K562 (cell line): ENCODE data around the gene GNGT2. TPM values are rescaled to one million over a fixed set of nuclear protein-coding genes. Genes with fewer than 3 reads are reported as not detected.

Experiments used
- ATAC-seq: fragments of 200-7000 bp; cut with Tn5 transposase; 3 replicates; pipeline ENCODE4 v1.9.1; 2020; ENCODE audit warnings: moderate library complexity
- BruUV-seq: library from RNA; stranded (reverse); fragments of 400-500 nt; replicated peaks from 2 replicates; lab custom pipeline; 2021; lab: Mats Ljungman, UMichigan
- CTCF ChIA-PET: fragments of 300-600 bp; formaldehyde crosslinking; extraction: SDS; loops from one replicate; lab custom pipeline; 2021; ENCODE audit warnings: low intra/inter-chr PET ratio; lab: Yijun Ruan, JAX
- POLR2A ChIA-PET: fragments of 300-600, 350-650 bp; sonication (Branson Sonifier 250); formaldehyde crosslinking; extraction: SDS; loops from one replicate; lab custom pipeline; 2021; ENCODE audit warnings: antibody characterized with exemption, inconsistent platforms; lab: Yijun Ruan, JAX
- DNase-seq, 4 experiments: peaks; one replicate each; pipeline versions ENCODE4 v3.0.0 to v3.0.0-alpha.2; 2011 to 2018; ENCODE audit warnings: low spot score in 3 of 4, mixed read lengths in 3 of 4; ENCODE audit errors: extremely low read depth in 1 of 4
- FAIRE-seq: peaks from 2 replicates; lab custom pipeline; 2011; peaks lifted over from hg19 to GRCh38; lab: Jason Lieb, UNC
- H2AFZ ChIP-seq: 2 replicates; pipeline ENCODE4 v1.6.0; 2011; ENCODE audit warnings: low read depth, low read length, control low read depth, inconsistent platforms
- H3K27ac ChIP-seq: fragments of 200-600 bp; 3 replicates; pipeline ENCODE4 v1.8.0; 2011; ENCODE audit warnings: low read depth, mild to moderate bottlenecking, control low read depth, inconsistent platforms, low read length, moderate library complexity, mixed read lengths; ENCODE audit errors: extremely low read depth
- H3K27me3 ChIP-seq, 2 experiments: fragments of 300-600 bp in 1 of 2; 2 replicates in 1 of 2; 3 replicates in 1 of 2; pipeline versions ENCODE4 v1.6.0 to v1.8.0; 2011; ENCODE audit warnings: inconsistent platforms in 2 of 2, low read length in 2 of 2, mild to moderate bottlenecking in 1 of 2, mixed read lengths in 1 of 2, moderate library complexity in 1 of 2; ENCODE audit not compliant: control insufficient read depth in 2 of 2, insufficient read depth in 2 of 2
- H3K36me3 ChIP-seq: fragments of 300-600 bp; 3 replicates; pipeline ENCODE4 v1.8.0; 2011; ENCODE audit warnings: mild to moderate bottlenecking, low read length, inconsistent platforms; ENCODE audit not compliant: control insufficient read depth, insufficient read depth
- H3K4me1 ChIP-seq, 2 experiments: fragments of 200-600 bp in 1 of 2; replicated peaks in 1 of 2; 2 replicates in 1 of 2; 3 replicates in 1 of 2; pipeline versions ENCODE4 v1.5.1 to v1.8.0; 2011; ENCODE audit warnings: inconsistent platforms in 2 of 2, low read length in 2 of 2, mild to moderate bottlenecking in 1 of 2, mixed read lengths in 1 of 2, moderate library complexity in 1 of 2; ENCODE audit not compliant: control insufficient read depth in 2 of 2, insufficient read depth in 2 of 2
- H3K4me2 ChIP-seq: 2 replicates; pipeline ENCODE4 v1.6.1; 2011; ENCODE audit warnings: low read length, control low read depth, inconsistent platforms, mixed read lengths; ENCODE audit not compliant: insufficient read depth
- H3K4me3 ChIP-seq: fragments of 200-600 bp; sonication (generic), shearing (Covaris generic); 2 replicates; pipeline ENCODE4 v1.5.1; 2016; ENCODE audit warnings: control low read depth, inconsistent platforms
- H3K79me2 ChIP-seq: fragments of 200-600 bp; 3 replicates; pipeline ENCODE4 v1.8.0; 2011; ENCODE audit warnings: low read length, inconsistent platforms; ENCODE audit not compliant: control insufficient read depth, insufficient read depth
- H3K9ac ChIP-seq, 2 experiments: 2 replicates each; pipeline versions ENCODE4 v1.6.0 to v1.6.1; 2011; ENCODE audit warnings: low read depth in 2 of 2, low read length in 2 of 2, control low read depth in 1 of 2, inconsistent platforms in 1 of 2, mild to moderate bottlenecking in 1 of 2, mixed read lengths in 1 of 2; ENCODE audit not compliant: insufficient read depth in 1 of 2
- H3K9me1 ChIP-seq: one replicate; pipeline ENCODE4 v1.6.0; 2011; ENCODE audit warnings: inconsistent platforms, mild to moderate bottlenecking, low read length, moderate library complexity; ENCODE audit not compliant: control insufficient read depth, insufficient read depth
- H3K9me3 ChIP-seq: replicated peaks from 2 replicates; pipeline ENCODE4 v1.5.1; 2011; ENCODE audit warnings: low read depth, low read length, inconsistent platforms; ENCODE audit not compliant: control insufficient read depth, insufficient read depth
- H4K20me1 ChIP-seq: replicated peaks from 2 replicates; pipeline ENCODE4 v1.6.1; 2011; ENCODE audit warnings: low read length, inconsistent platforms, mixed read lengths; ENCODE audit not compliant: control insufficient read depth, insufficient read depth
- ZNF175 ChIP-seq: fragments of 200-800 bp; sonication (Bioruptor generic); IDR thresholded peaks from 2 replicates; pipeline ENCODE4 v1.6.1; 2016; ENCODE audit warnings: low read depth, mild to moderate bottlenecking, missing genetic modification characterization, missing compliant biosample characterization
- ZNF507 ChIP-seq: conservative IDR thresholded peaks from 2 replicates; pipeline ENCODE4 v1.6.1; 2017; ENCODE audit warnings: missing genetic modification characterization, missing compliant biosample characterization
- ZNF696 ChIP-seq: fragments of 250-450 bp; sonication (Bioruptor Pico); conservative IDR thresholded peaks from 2 replicates; pipeline ENCODE4 v1.4.0; 2020; ENCODE audit warnings: mild to moderate bottlenecking, moderate library complexity
- WGBS: fragments of 100-300 bp; shearing (Covaris generic); methylation state at CpG from one replicate; pipeline ENCODE4 v1.1.6; 2016; ENCODE audit warnings: low coverage, mixed read lengths; ENCODE audit not compliant: insufficient coverage; ENCODE audit errors: missing lambda C conversion rate; 5-methylcytosine and 5-hydroxymethylcytosine counted together
- in situ Hi-C: fragments of 300-500 bp; cut with MboI; formaldehyde crosslinking; loops from 4 replicates; pipeline ENCODE4 v1.15.0; 2018; ENCODE audit warnings: inconsistent platforms, mixed read lengths
- intact Hi-C: fragments of 100-400 bp; cut with micrococcal nuclease; formaldehyde crosslinking; loops from 2 replicates; pipeline ENCODE4 v1.14.2; 2022
- polyA plus RNA-seq, 8 experiments: library from polyadenylated mRNA; depleted of rRNA in 4 of 8; stranded (reverse) in 5 of 8; unstranded in 3 of 8; fragments of >200 nt; fragmentation: Nextera tagmentation in 2 of 8; fragmentation: Illumina TruSeq in 1 of 8; extraction: Ambion mirVana in 2 of 8; extraction: Trizol in 1 of 8; gene quantifications; 2 replicates each; pipeline versions ENCODE4 v1.2.1 to v1.2.3, GENCODE V29; 2011 to 2014; ENCODE audit warnings: inconsistent platforms in 1 of 8, missing spikeins in 1 of 8
- total RNA-seq, 7 experiments: library from RNA; depleted of rRNA in 6 of 7; stranded (reverse); fragments of >200 nt in 6 of 7; fragmentation: Illumina TruSeq in 2 of 7; extraction: Trizol in 2 of 7; gene quantifications; 2 replicates each; pipeline versions ENCODE4 v1.2.1 to v1.2.3, GENCODE V29; 2011 to 2021; ENCODE audit warnings: low replicate concordance in 1 of 7
- TF ChIP-seq, protein P1 (sequence below), 2 experiments: fragments of 450-650 bp; formaldehyde crosslinking in 1 of 2; IDR thresholded peaks; 2 replicates each; pipeline versions ENCODE4 v1.4.0 to v1.6.1; 2014 to 2020; ENCODE audit warnings: mild to moderate bottlenecking in 2 of 2, borderline replicate concordance in 1 of 2, low read depth in 1 of 2
- TF ChIP-seq, protein P2 (sequence below): sonication (generic); formaldehyde crosslinking; IDR thresholded peaks from 2 replicates; pipeline ENCODE4 v1.8.1; 2022; ENCODE audit warnings: missing genetic modification reagents
- TF ChIP-seq, protein P3 (sequence below), 2 experiments: fragments of 450-650 bp; IDR thresholded peaks; 2 replicates each; pipeline ENCODE4 v1.6.1; 2016

GNGT2 gene
- total and polyA plus RNA-seq, 9 of the 15 experiments (the other 6 are each of a cell fraction or from before 2014, with no cell fraction given): not detected

DNA sequence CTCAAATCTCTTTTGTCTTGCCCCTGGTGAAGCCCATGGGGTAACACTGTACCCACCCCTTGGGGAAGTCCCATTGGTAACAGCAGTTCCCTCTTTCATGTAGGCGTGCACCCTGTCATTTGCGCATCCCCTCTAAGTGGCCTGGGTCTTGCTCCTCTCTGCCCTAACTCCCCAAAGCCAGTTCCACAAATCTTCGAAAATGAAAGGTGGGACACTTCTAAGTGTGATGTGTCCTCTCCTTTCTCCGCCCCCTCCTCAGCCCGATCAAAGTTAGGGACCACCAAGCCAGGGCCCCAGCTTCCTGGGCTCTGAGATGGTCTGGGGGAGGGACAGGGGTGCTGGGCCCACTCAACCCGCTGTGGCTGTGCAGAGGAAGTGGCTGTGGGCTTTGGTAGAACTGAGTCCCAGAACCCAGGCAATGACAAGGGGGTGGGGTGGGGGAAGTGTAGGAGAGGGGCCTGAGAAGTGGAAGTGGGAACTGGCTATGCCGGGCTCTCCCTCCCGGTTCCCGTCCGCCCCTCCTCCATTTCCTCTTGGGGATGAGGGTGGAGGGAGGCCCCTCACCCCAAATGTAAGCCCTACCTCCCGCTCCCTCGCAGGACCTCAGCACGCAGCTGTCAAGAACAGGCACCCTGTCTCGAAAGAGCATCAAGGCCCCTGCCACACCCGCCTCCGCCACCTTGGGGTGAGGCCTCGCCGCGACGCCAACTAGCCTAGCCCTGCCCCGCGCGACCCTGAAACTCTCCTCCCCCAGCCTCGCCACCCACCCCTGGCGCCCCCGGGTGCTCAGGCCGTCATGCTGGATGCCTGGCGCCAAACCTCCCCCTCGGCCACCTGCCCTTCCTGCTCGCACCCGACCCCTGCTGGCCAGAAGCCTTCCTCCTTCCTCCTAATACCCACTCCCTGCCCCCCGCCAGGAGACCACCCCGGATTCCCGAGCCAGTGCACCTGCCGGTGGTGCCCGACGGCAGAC, 8.9 kb upstream of the GNGT2 start:
- no peak overlapping the region for H2AFZ ChIP-seq
- 11% methylated on average over 28 of the region's 37 CpGs for WGBS
- no peaks in the 10 kb centered on the region for H3K9me1 ChIP-seq
- no peak overlapping the region for H3K27ac ChIP-seq
- peaks cover 6 to 31% of the 10 kb centered on the region in 2 experiments; a peak in 4 of 5 replicates for H3K4me1 ChIP-seq
- ChIA-PET POLR2A (interaction anchor here (0.7 to 1.0 kb wide), 3 partner anchors 12 to 488 kb away, joined by 3 read pairs; partner anchors contain the start of gene SLC35B1), CTCF (interaction anchor here (0.6 to 1.1 kb wide), 2 partner anchors 57 to 96 kb away, joined by 3 to 5 read pairs; no protein-coding TSS in a partner anchor)
- H4K20me1 ChIP-seq: no peaks in the 10 kb centered on the region
- DNase-seq (peak; percentile 26 to 69 (median 62)), FAIRE-seq (no peak), ATAC-seq (peak; percentile 67)
- no peak overlapping the region for H3K4me3 ChIP-seq
- in situ Hi-C loops: no loop called here
- H3K27me3 ChIP-seq: peaks cover 2 to 49% of the 10 kb centered on the region in 2 experiments; a peak in 2 of 5 replicates
- H3K4me2 ChIP-seq: no peak overlapping the region
- H3K9ac ChIP-seq: peak overlapping the region in 1 of 2 experiments; percentile 45; a peak in 2 of 4 replicates
- intact Hi-C loops: no loop called here
- no peaks in the 10 kb centered on the region for H3K9me3 ChIP-seq
- H3K79me2 ChIP-seq: no peaks in the 10 kb centered on the region
- H3K36me3 ChIP-seq: no peaks in the 10 kb centered on the region
- no TSS peak for BruUV-seq
- TF ChIP-seq, protein P1, sequence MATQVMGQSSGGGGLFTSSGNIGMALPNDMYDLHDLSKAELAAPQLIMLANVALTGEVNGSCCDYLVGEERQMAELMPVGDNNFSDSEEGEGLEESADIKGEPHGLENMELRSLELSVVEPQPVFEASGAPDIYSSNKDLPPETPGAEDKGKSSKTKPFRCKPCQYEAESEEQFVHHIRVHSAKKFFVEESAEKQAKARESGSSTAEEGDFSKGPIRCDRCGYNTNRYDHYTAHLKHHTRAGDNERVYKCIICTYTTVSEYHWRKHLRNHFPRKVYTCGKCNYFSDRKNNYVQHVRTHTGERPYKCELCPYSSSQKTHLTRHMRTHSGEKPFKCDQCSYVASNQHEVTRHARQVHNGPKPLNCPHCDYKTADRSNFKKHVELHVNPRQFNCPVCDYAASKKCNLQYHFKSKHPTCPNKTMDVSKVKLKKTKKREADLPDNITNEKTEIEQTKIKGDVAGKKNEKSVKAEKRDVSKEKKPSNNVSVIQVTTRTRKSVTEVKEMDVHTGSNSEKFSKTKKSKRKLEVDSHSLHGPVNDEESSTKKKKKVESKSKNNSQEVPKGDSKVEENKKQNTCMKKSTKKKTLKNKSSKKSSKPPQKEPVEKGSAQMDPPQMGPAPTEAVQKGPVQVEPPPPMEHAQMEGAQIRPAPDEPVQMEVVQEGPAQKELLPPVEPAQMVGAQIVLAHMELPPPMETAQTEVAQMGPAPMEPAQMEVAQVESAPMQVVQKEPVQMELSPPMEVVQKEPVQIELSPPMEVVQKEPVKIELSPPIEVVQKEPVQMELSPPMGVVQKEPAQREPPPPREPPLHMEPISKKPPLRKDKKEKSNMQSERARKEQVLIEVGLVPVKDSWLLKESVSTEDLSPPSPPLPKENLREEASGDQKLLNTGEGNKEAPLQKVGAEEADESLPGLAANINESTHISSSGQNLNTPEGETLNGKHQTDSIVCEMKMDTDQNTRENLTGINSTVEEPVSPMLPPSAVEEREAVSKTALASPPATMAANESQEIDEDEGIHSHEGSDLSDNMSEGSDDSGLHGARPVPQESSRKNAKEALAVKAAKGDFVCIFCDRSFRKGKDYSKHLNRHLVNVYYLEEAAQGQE (IDR thresholded peaks at IDR 0.05; ENCODE audit: borderline replicate concordance): peak; percentile 37; the same call in 1 of the 2 replicates
- TF ChIP-seq, protein P1 (CRISPR knock-in tag; IDR thresholded peaks at IDR 0.05; ENCODE audit: low read depth): no peak
- TF ChIP-seq ZNF507 (tag): no peak
- TF ChIP-seq ZNF696: no peak
- TF ChIP-seq ZNF175 (CRISPR knock-in tag): no peak
- TF ChIP-seq, protein P2, sequence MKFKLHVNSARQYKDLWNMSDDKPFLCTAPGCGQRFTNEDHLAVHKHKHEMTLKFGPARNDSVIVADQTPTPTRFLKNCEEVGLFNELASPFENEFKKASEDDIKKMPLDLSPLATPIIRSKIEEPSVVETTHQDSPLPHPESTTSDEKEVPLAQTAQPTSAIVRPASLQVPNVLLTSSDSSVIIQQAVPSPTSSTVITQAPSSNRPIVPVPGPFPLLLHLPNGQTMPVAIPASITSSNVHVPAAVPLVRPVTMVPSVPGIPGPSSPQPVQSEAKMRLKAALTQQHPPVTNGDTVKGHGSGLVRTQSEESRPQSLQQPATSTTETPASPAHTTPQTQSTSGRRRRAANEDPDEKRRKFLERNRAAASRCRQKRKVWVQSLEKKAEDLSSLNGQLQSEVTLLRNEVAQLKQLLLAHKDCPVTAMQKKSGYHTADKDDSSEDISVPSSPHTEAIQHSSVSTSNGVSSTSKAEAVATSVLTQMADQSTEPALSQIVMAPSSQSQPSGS (CRISPR knock-in tag): no peak
- TF ChIP-seq, protein P3, sequence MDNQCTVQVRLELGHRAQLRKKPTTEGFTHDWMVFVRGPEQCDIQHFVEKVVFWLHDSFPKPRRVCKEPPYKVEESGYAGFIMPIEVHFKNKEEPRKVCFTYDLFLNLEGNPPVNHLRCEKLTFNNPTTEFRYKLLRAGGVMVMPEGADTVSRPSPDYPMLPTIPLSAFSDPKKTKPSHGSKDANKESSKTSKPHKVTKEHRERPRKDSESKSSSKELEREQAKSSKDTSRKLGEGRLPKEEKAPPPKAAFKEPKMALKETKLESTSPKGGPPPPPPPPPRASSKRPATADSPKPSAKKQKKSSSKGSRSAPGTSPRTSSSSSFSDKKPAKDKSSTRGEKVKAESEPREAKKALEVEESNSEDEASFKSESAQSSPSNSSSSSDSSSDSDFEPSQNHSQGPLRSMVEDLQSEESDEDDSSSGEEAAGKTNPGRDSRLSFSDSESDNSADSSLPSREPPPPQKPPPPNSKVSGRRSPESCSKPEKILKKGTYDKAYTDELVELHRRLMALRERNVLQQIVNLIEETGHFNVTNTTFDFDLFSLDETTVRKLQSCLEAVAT (IDR thresholded peaks at IDR 0.05): no peak
